T47D (cell line): ENCODE results near the gene FKBP1C.
"Not testable (repeated sequence)": the region's sequence is repeated elsewhere in the genome, so short reads cannot be mapped to it uniquely, and the experiment has no call there.

Experiments used
- DNase-seq, 2 experiments: peaks; one replicate each; pipeline versions ENCODE4 v3.0.0 to v3.0.0-alpha.2; 2011 to 2012; ENCODE audit warnings: low read depth in 1 of 2, low spot score in 1 of 2
- JUND ChIP-seq: IDR thresholded peaks from 2 replicates; pipeline ENCODE4 v1.6.1; 2012; ENCODE audit warnings: low read depth
- in situ Hi-C: cut with HindIII; loops from 2 replicates; pipeline ENCODE4 v1.10.0; 2016; ENCODE audit warnings: low sequenced_read_pairs, low pct_unique_long_range_greater_than_20kb

The FKBP1C gene

GRCh38 chr6:63211343-63211742, at the start of gene FKBP1C:
Gene FKBP1C, plus strand, starts transcription at chr6:63211469.
- DNase-seq, in situ Hi-C loops: not testable (repeated sequence)

GRCh38 chr6:63164047-63164803, 47.0 kb upstream of the FKBP1C start:
- DNase-seq, in situ Hi-C loops: not testable (repeated sequence)

- TF ChIP-seq JUND, result no peak
- no peak for DNase-seq
- in situ Hi-C loops, result no loop called here
These were observed 37.1 kb upstream of the FKBP1C start for GRCh38 chr6:63174173-63174572.

GRCh38 chr6:63176181-63176580, 35.1 kb upstream of the FKBP1C start:
- DNase-seq, result no peak
- TF ChIP-seq JUND, result no peak
- in situ Hi-C loops, result no loop called here

- in situ Hi-C loops, result no loop called here
- DNase-seq, result no peak
- no peak for TF ChIP-seq JUND
These were observed 30.9 kb upstream of the FKBP1C start for GRCh38 chr6:63180367-63180766.

- DNase-seq, result no peak
- TF ChIP-seq JUND, result no peak
- in situ Hi-C loops, result no loop called here
These were observed 24.3 kb upstream of the FKBP1C start for GRCh38 chr6:63186970-63187369.

GRCh38 chr6:63188828-63189227, 22.4 kb upstream of the FKBP1C start:
- no peak for TF ChIP-seq JUND
- DNase-seq, result no peak
- in situ Hi-C loops, result no loop called here

- no peak for DNase-seq
- in situ Hi-C loops, result no loop called here
- no peak for TF ChIP-seq JUND
These were observed 17.9 kb upstream of the FKBP1C start for GRCh38 chr6:63193324-63193723.

- DNase-seq, result no peak
- in situ Hi-C loops, result no loop called here
- TF ChIP-seq JUND, result no peak
These were observed 13.5 kb upstream of the FKBP1C start for GRCh38 chr6:63197741-63198140.

GRCh38 chr6:63213325-63213724, 2.1 kb downstream of the FKBP1C start:
- TF ChIP-seq JUND, result no peak
- DNase-seq, result no peak
- in situ Hi-C loops, result no loop called here

GRCh38 chr6:63214816-63215215, 3.5 kb downstream of the FKBP1C start:
- no peak for DNase-seq
- TF ChIP-seq JUND, result no peak
- in situ Hi-C loops, result no loop called here

- in situ Hi-C loops, result no loop called here
- TF ChIP-seq JUND, result no peak
- no peak for DNase-seq
These were observed 12.9 kb downstream of the FKBP1C start for GRCh38 chr6:63224179-63224578.

- in situ Hi-C loops, DNase-seq: not testable (repeated sequence)
These were observed 14.7 kb downstream of the FKBP1C start for GRCh38 chr6:63225987-63226386.

GRCh38 chr6:63227928-63228894, 16.9 kb downstream of the FKBP1C start:
- in situ Hi-C loops, DNase-seq: not testable (repeated sequence)

- DNase-seq, in situ Hi-C loops: not testable (repeated sequence)
These were observed 18.8 kb downstream of the FKBP1C start for GRCh38 chr6:63230027-63230426.

GRCh38 chr6:63230511-63230910, 19.2 kb downstream of the FKBP1C start:
- in situ Hi-C loops, DNase-seq: not testable (repeated sequence)
